Ureter (tissue), 1 donor: Measurements from ENCODE around the gene LZTS3. TPM values are rescaled to one million over a fixed set of nuclear protein-coding genes. Genes with fewer than 3 reads are reported as not detected.
"Not testable (repeated sequence)": the region's sequence is repeated elsewhere in the genome, so short reads cannot be mapped to it uniquely, and the experiment has no call there.

Experiments
- DNase-seq: peaks from one replicate; pipeline ENCODE4 v3.0.0-alpha.2; 2020; ENCODE audit warnings: low spot score
- total RNA-seq: library from RNA; stranded (reverse); gene quantifications from one replicate; pipeline ENCODE4 v1.2.4, GENCODE V29; 2023
- donor health status: DM: yes; HTN: yes; CAD: no.

LZTS3 gene
- 10.1 TPM for total RNA-seq

DNA sequence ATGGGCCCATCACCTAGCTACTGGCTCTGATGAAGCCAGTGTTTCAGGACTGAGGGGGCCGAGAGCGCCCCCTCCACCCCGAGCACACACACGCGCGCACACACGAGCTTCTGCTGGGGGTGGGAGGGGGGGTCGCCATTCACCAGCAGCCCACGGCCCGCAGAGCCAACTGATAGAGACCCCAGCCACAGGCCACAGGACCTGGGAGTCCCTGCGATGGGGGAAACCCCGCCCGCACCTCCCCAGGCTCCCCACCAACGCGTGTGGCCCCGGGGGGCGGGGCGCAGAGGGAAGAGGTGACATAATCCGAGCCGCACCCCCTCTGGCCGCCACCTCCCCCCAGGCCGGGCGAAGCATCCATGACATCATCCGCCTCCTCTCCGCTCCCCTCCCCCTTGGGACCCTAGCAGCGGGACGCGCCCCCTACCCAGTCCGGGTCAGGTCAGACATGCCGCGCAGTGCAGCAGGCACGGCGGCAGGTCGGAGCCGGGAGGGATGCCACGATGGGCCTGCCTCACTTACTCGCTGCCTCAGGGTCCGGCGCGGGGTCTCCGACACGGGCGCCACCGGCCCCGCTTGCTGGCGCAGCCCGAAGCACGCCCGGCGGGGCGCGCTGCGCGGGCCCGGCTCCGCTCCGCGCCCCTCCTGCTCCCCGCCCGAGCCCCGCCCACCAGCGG, at the start of gene LZTS3:
Gene LZTS3, minus strand, starts transcription at position 617 of the 677 bp plus-strand sequence. CDS start 6,386 bp downstream, outside the sequence.
- peak; percentile 76 for DNase-seq

DNA sequence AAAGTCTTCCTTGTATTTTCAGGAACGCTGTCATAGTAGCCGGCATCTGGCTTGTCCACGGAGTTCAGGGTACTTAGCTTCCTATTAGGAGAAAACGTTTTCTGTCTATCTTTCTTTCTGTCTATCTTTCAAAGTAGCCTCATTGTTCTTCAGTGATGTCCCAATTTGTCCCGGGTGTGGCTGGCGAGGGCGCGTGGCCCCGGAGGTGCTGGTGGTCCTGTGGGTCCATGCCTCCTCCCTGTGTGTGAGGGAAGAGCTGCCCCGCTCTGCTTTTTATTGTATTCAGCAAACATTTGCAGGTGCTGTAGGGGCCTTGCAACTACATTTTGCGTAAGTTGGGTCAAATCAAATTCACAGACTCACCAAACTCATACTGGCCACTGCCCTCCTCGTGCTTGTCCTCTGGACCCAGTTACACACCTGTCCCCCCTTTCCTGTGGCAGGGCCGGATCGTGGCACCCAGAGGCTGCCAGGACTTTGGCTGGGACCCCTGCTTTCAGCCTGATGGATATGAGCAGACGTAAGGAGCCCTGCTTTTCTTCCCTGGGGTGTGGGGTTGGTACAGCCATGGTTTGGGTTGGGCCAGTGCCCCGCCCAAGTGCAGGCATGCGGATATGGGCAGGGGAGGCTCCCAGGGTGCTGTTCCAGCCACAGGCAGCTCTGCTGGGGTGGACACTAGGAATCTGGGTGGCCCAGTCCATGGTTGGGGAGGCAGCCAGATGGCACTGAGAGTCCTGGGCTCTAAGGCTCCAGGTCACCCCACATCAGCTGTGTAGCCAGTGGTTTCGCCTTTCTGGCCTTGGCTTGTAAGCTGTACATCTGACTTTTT, 48.3 kb upstream of the LZTS3 start:
- DNase-seq: peak; percentile 71

DNA sequence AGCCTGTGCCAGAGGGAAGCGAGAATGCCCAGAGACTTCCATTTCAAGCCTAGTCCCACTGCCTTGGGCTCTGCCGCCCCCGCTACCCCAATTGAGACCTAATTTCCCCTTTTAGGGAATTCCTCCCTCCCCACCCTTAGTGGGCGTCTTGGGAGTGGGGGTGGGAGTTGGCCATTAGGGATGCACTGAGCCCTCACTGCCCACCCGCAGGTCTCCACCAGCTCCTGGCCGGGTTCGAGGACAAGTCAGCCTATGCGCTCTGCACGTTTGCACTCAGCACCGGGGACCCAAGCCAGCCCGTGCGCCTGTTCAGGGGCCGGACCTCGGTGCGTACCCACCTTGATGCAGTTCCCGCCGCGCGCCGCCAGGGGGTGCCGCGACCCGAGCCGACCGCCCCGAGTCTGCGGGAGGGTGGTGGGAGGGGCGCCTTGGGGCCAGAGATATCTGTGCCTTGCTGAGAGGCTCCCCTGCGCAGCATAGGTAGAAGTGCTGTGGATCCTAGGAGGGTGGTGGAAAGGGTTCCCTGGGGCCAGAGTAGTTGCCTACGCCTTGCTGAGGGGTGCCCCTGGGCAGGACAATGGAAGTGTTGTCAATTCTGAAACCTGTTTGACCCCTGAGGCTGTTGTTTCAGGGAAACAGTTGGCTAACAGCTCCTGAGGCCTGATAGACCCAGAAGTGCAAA, 45.1 kb upstream of the LZTS3 start:
- no peak for DNase-seq

DNA sequence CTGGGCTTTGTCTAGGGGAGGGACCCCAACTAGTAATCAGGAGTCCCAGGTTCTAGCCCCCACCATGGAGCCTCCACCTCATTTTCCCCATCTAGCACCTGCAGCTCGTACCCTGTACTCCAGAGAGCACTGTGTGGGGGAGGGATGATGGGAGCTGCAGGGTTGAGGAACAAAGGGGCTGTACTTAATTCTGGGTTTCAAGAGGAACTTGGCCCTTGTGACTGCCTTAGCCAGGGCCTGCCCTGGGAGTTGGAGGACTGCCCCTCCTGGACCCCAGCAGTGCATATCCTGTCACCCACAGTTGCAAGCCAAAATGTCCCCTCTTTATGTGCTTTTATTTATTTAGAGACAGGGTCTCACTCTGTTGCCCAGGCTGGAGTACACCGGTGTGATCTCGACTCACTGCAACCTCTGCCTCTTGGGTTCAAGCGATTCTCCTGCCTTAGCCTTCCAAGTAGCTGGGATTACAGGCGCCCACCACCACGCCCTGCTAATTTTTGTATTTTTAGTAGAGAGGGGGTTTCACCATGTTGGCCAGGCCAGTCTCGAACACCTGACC, 42.1 kb upstream of the LZTS3 start:
- DNase-seq: not testable (repeated sequence)

DNA sequence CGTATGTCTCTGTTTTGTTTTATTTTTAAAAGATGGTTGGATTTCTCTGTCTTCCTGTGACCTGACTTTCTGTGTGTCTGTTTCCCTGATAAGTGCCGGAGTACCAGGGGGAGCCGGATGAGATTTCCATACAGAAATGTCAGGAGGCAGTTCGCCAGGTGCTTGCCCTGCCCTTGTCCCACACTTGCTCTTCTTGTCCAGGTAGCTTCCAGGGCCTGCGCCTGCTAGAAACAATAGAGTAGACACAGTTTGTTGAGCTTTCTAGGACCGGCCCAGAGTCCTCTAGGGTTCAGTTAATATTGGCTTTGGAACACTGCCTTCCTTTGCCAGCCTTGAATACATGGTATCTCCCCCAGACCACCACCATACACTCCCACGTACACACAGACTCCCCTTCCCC, 39.9 kb upstream of the LZTS3 start:
- no peak for DNase-seq

DNA sequence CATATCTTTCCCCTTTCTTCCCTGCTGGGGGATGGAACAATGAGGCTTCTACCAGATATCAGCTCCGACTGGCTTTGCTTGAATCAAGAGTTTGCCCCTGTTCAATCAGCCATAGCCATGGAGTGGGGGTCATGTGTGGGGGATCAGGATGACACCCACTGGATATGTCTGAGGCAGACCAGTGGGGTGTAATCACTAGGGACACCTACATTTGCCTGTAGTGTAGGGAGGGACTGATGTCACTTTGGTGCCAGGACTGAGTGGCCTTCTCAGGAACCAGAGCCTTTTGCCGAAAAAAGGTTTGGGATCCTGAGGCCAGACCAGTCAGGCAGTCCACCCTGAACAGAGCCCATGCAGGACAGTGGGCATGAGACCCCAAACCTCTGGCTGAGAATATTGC, 37.0 kb upstream of the LZTS3 start:
- no peak for DNase-seq

DNA sequence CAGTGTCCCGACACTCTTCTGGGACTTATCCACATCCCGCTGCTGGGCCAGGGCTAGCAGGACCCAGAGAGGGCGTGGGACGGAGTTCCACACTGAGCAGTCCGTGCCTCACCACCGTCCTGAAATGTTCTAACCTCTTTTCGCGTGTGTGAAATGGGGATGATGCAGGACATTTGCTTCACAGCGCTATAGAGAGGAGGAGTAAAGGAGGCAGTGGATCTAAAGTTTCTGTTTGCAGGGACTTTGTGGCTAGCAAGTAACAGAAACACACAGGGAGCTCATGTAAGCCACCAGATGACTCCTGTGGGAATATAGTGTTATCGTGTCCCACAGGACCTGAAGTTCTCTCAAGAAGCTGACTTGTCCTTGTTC, 36.6 kb upstream of the LZTS3 start:
- DNase-seq: no peak

DNA sequence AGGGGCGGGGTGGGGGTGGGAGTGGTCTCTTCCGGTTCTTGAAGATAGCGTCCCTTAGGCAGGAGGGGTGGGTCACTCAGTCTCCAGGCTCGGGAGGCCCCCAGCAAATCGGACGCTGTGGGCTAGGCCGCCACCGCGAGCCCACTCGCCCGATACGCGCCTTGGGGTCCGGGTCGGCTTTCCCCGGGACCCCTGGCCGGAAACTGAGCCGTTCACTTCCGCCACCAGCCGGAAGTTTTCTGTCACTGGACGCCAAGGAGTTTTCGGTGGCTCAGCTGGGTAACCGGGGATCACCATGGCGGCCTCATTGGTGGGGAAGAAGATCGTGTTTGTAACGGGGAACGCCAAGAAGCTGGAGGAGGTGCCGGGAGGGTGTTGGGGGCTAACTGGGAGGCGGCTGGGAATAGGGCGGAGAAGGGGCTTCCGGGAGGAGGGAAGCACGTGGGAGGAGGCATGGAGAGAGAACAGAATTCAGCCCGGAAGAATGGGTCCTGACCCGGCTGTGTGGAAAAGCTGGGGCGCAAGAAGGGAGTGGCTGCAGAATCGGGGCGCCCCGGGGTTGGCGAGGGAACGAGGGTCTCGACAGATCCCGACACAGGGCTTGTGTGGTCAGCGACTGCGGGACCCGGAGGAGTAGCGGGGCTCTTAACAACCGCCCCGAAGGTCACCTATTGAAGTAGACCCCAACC, 36.1 kb upstream of the LZTS3 start, which contains the start of gene ITPA:
Gene ITPA, plus strand, starts transcription at position 242 of the 689 bp plus-strand sequence. Its CDS starts 54 bp downstream, at position 296.
- DNase-seq: peak; percentile 61

DNA sequence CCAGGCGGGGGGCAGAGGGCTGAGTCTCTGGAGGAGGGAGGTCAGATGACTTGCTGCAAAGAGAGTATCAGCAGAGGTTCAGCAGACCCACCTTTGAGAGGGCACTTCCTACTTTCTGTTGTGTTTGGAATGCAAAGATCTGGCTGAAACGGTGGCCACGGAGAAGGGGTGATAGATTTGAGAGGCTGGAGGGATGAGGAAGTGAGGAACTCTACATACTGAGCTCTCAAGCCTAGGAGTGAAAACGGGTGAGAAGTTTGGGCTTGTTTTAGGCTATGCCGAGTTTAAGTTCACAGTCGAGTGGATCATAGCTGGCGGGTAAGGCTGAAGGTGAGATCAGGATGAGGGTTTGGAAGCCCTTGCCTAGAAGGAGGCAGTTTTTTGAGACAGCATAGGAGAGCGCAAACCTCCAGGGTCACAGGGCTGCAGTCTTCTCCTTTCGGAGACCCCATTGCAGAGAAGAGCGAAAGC, 35.5 kb upstream of the LZTS3 start:
- DNase-seq: no peak

DNA sequence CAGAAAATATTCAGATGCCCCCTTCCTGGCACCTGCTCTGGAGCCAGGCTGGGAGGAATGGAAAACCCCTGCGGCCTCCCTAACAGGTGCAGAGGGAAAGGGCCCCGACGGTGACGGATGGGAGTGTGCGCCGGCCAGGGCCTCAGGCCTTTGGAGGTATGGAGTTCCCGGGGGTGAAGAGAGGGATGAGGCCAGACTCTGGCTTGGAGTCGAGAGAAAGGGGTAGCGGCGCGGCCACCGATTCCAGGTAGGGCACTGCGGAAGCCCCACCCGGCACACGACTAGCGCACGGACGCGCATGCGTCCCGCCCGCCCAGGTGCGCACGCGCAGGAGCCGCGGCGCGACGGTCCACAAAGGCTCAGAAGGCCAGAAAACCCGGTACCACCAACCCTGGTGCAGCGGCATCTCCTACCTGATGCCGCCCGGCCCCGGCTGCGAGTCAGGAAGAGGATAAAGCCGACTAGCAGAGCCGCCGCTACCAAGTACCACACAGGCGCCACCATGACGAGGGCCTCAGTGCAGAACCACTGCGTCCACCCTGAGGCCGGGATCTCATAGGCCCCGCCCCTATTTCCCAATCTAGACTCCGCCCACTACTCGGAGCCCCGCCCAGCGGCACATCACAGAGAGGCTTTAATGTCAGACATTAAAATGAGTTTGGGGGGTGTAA, 30.9 kb upstream of the LZTS3 start, which contains the start of gene DDRGK1:
Gene DDRGK1, minus strand, starts transcription at position 559 of the 671 bp plus-strand sequence. Its CDS starts 55 bp downstream, at position 504.
- DNase-seq: peak; percentile 92

DNA sequence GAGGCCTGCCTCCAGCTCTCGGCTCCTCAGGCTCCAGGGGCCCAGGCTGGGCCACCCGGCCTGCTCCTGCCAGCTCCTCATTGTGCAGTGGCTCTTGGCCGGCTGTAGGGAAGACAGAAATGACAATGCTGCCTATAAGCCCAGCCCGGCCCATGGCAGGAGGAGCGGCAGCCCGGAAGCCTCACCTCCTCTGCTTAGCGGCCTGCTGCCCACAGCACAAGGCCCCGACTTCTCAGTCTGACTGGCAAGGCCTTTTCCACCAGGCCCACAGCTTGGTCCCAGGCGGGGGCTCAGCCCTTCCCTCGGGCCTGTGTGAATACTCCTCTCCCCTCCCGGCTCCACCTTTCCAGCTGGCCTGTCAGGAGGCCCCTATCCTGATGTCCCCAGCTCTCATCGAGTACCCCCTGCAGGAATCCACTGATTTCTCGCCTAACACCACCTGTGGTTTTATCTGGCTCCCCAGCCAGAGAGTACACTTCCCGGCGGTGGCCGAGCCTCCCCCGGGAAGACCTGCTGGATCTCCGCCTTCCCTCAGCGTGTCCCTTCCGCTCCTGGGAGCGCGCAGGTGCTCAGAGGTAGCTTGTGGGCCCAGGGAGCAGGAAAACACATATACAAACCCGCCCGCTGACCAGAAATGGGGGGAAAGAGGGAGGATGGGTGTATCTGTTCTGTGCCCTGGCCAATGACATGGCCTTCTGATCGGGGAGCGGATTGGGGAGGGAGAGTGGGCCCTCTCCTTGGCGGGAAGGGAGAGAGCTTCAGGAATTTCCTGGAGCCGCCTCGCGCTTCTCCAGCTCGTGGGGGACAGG, 30.2 kb upstream of the LZTS3 start:
- DNase-seq: no peak

DNA sequence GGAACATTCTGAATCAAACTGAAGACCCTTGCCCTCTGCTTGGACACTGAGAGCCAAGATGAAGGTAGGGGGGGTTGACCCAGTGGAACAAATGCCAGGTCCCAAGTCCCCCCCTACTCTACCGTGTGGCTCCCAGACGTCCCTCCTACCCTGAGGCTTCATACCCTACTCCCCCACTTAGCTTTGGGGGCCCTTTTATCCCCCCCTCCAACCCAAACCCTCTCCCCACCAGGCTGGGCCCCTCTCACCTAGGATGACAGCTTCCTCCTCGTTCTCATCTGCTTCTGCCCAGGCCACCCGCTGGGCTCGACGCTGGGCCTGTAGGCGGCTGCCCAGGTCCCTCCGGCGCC, 29.6 kb upstream of the LZTS3 start:
- DNase-seq: no peak

DNA sequence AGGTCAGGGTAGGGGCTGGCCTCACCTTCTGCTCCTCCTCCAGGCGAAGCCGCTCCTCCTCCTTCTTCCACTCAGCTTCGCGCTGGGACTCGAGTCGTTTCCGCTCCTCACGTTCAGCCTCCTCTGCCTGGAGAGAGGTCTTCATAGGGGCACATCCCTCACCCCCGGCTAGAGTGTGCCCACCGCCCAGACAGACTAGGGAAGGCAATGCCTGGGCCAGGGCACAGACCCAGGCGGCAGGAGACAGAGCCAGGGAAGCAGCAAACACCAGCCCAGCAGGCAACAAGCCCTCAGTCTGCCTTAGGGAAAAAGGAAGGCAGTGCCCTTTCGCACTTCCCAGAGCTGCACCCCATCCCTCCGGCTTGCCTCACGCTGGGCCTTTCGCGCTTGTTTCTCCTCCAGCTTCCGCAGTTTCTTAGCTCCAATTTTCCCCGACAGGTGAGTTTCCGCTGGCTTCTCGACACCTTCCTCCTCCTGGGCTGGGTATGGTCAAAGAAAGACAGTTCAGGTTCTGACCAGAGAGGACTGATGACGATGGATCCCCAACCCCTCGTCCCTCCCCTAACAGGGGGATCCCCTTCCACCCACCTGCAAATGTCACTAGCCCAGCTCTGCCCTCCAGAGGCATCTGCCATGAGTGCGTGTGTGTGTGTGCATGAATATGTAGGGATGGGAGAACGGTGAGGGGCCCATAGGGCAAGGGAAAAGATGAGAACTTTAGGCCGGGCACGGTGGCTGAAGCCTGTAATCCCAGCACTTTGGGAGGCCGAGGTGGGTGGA, 26.8 kb upstream of the LZTS3 start:
- DNase-seq: no peak

DNA sequence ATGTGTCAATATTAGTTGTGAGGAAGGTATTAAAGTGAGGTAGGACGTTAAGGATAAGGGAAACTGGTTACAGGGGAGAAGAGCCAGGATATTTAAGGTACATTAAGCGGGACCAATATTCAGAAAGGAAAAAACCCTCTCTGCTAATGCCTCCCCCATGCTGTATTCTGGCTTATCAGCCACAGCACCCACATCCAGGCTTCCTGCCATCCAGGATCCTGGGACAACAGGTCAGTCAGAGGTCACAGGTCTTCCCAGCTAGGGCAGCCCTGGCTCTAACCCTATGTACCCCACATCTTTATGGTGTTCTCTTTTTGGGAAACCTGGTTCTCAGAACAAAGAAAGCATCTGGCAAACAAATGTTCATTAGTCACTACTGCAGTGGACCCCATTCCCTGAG, 25.9 kb upstream of the LZTS3 start:
- no peak for DNase-seq

DNA sequence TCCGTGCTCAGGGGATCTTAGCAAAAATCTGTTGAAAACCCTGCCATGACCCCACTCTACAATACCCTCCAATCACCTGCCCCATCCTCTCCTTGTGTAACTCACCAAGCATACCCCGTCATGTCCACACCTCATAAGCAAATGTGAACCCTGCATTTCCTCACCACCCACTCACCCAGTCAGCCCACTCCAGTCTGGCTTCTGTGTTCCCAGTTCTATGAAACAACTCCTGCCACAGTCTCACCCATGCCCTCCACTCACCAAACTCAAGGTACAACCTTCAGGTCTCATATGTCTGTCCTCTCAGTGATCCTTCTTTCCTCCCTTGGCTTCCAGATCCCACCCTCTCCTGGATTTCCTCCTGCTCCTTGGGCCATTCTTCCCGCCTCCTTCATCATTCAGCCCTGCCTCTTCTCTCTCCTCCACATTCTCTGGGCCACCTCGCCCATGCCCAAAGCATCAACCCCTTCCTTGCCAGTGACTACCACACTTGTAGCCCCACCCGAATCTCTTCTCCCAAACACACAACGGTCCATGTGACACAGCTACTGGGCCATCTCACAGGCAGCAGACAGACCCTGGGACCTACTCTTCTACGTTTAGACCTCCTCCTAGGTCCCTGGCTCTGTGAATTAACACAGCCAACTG, 22.4 kb upstream of the LZTS3 start:
- DNase-seq: no peak

DNA sequence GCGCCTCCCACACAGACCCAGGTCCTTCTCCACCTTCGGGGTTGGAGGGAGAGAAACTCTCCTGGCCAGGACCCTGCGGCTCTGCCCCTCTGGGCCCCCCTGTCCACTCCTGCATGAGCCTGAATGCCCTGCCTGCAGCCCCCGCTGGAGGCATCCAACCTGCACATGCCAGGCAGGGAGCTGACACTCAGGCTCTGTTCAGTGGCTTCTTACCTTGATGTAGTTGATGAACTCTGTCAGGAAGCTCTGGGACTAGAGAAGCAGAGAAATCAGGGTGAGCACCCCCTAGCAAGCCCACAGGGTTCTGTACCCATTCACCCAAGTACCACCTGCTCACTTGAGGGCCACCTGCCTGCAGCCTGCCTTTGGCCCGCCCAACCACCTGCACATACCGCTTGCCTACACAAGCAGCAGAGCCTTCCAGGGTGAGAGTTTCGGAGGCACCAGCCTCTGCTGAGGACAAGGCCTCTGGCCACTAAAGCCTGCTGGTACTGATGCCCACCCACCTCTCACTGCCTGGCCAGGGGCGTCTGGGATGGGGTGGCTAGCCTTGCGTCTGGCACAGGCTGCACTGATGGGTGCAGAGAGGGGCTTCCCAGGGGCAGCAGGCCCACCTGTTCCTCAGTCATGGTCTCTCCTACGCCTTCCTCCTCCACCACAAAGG, 21.4 kb upstream of the LZTS3 start:
- DNase-seq: no peak

DNA sequence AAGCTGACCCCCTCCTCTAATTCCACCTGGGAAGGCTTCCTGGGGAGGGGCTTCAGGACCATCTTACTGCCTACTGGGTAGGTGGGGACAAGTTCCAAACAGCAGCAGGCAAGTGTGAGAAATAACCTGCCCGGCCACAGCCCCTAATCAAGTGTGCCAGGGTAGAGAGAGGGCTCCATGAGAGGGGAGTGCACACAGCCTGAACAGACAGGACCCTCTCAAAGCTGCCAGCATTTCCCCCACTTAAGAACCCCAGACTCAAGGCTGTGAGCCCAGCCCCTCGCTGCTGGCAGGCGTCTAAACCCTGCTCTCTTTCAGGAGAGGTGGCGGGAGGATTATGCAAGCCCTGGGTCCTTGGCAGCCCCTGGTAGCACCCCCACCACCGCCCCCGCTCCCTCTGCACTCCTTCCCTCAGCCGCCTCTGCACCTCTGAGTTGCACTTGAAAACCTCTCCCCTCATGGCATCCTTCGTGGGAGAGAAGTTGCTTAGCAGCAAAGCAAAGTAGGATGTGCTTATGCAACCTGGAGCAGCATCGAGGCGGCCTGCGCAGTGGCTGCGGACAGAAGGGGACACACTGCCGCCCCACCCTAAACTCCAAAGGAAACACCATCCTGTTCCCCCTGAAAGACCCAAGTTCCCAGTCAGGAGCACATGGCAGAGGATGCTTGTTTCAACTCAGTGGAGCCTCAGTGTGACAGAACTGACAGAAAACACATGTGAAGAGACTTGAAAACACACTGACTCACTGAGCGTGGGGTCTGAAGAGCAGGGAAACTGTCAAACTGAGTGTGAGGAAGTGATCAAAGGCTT, 20.7 kb upstream of the LZTS3 start:
- DNase-seq: no peak
